ENCODE data around the gene CRMP1.
A peak's percentile ranks its signal among the peaks of the same experiment; 100 is the strongest.

The CRMP1 gene

GRCh38 chr4:5887361-5888221, 5.3 kb downstream of the CRMP1 start:
- Histone ChIP-seq H3K36me3 (replicated peaks in 1 of 2; ENCODE audit: control insufficient read depth in 2 of 2, insufficient read depth in 2 of 2, low read length in 2 of 2) (peaks cover 0 to 21% of the 10 kb centered on the region in 2 donors), H3K4me1 (ENCODE audit: control insufficient read depth in 2 of 2, insufficient read depth in 1 of 2, low read depth in 1 of 2, low read length in 2 of 2) (peaks cover 18 to 24% of the 10 kb centered on the region in 2 donors), H3K9ac (ENCODE audit: low read depth, low read length, poor library complexity) (peak overlapping the region; percentile 93), H3K79me1 (ENCODE audit: low read depth, low read length) (peaks cover 17% of the 10 kb centered on the region), H2AK5ac (ENCODE audit: low read depth, low read length) (peak overlapping the region; percentile 65), H4K91ac (ENCODE audit: low read depth, low read length, poor library complexity) (no peak overlapping the region), H2BK120ac (ENCODE audit: low read depth, low read length) (peak overlapping the region; percentile 73), H3K23ac (ENCODE audit: low read depth, low read length, poor library complexity) (peak overlapping the region; percentile 82), H3K18ac (ENCODE audit: low read length) (peak overlapping the region; percentile 97), H3K4ac (ENCODE audit: low read length) (peak overlapping the region; percentile 42), H2BK15ac (ENCODE audit: low read length) (no peak overlapping the region), H3K27me3 (ENCODE audit: control insufficient read depth in 3 of 3, insufficient read depth in 3 of 3, low read depth in 1 of 3, low read length in 3 of 3) (peaks cover 13 to 31% (median 19%) of the 10 kb centered on the region in 3 experiments), H2BK12ac (ENCODE audit: low read length) (peak overlapping the region; percentile 17), H3K14ac (ENCODE audit: low read length) (no peak overlapping the region), H2AFZ (ENCODE audit: low read length) (peak overlapping the region; percentile 94), H3K27ac (replicated peaks; ENCODE audit: low read length) (no peak overlapping the region), H3K9me3 (replicated peaks in 1 of 2; ENCODE audit: control insufficient read depth in 2 of 2, insufficient read depth in 1 of 2, low read depth in 1 of 2, low read length in 2 of 2) (peaks cover 0 to 2% of the 10 kb centered on the region in 2 donors), H2BK5ac (ENCODE audit: low read length) (peak overlapping the region; percentile 88), H4K8ac (ENCODE audit: low read depth, low read length) (no peak overlapping the region), H3K4me3 (ENCODE audit: low read length in 2 of 2) (peak overlapping the region; percentile 87 to 95), H3K4me2 (ENCODE audit: insufficient read depth, low read length, poor library complexity, severe bottlenecking) (peak overlapping the region; percentile 68)
- no peak for DNase-seq (ENCODE audit: low spot score)
- no CpG with 5 or more reads among the region's 70 CpGs for WGBS, 2 donors (ENCODE audit: extremely low coverage in 2 of 2, insufficient read length in 2 of 2, insufficient replicate concordance in 1 of 2)

GRCh38 chr4:5887011-5887360, 5.9 kb downstream of the CRMP1 start:
- Histone ChIP-seq H3K4me2 (ENCODE audit: insufficient read depth, low read length, poor library complexity, severe bottlenecking) (peak overlapping the region; percentile 68), H4K91ac (ENCODE audit: low read depth, low read length, poor library complexity) (no peak overlapping the region), H2BK15ac (ENCODE audit: low read length) (no peak overlapping the region), H3K27ac (replicated peaks; ENCODE audit: low read length) (no peak overlapping the region), H3K23ac (ENCODE audit: low read depth, low read length, poor library complexity) (no peak overlapping the region), H3K4ac (ENCODE audit: low read length) (no peak overlapping the region), H3K79me1 (ENCODE audit: low read depth, low read length) (peaks cover 17% of the 10 kb centered on the region), H2BK5ac (ENCODE audit: low read length) (no peak overlapping the region), H2BK12ac (ENCODE audit: low read length) (no peak overlapping the region), H3K36me3 (replicated peaks in 1 of 2; ENCODE audit: control insufficient read depth in 2 of 2, insufficient read depth in 2 of 2, low read length in 2 of 2) (peaks cover 0 to 21% of the 10 kb centered on the region in 2 donors), H3K4me3 (ENCODE audit: low read length in 2 of 2) (peak overlapping the region; percentile 87 to 95), H2AK5ac (ENCODE audit: low read depth, low read length) (peak overlapping the region; percentile 65), H4K8ac (ENCODE audit: low read depth, low read length) (no peak overlapping the region), H3K18ac (ENCODE audit: low read length) (peak overlapping the region; percentile 97), H2AFZ (ENCODE audit: low read length) (peak overlapping the region; percentile 94), H3K14ac (ENCODE audit: low read length) (no peak overlapping the region), H3K9ac (ENCODE audit: low read depth, low read length, poor library complexity) (peak overlapping the region; percentile 71), H2BK120ac (ENCODE audit: low read depth, low read length) (peak overlapping the region; percentile 73), H3K4me1 (ENCODE audit: control insufficient read depth in 2 of 2, insufficient read depth in 1 of 2, low read depth in 1 of 2, low read length in 2 of 2) (peaks cover 18 to 24% of the 10 kb centered on the region in 2 donors), H3K9me3 (replicated peaks in 1 of 2; ENCODE audit: control insufficient read depth in 2 of 2, insufficient read depth in 1 of 2, low read depth in 1 of 2, low read length in 2 of 2) (peaks cover 0 to 2% of the 10 kb centered on the region in 2 donors), H3K27me3 (ENCODE audit: control insufficient read depth in 3 of 3, insufficient read depth in 3 of 3, low read depth in 1 of 3, low read length in 3 of 3) (peaks cover 7 to 25% (median 13%) of the 10 kb centered on the region in 3 experiments)
- no peak for DNase-seq (ENCODE audit: low spot score)
- WGBS, 2 donors (ENCODE audit: extremely low coverage in 2 of 2, insufficient read length in 2 of 2, insufficient replicate concordance in 1 of 2) = no CpG with 5 or more reads among the region's 8 CpGs

GRCh38 chr4:5885733-5886132, 7.2 kb downstream of the CRMP1 start:
- Histone ChIP-seq H3K9ac (ENCODE audit: low read depth, low read length, poor library complexity) (no peak overlapping the region), H2AFZ (ENCODE audit: low read length) (no peak overlapping the region), H2BK15ac (ENCODE audit: low read length) (no peak overlapping the region), H3K79me1 (ENCODE audit: low read depth, low read length) (peaks cover 19% of the 10 kb centered on the region), H2AK5ac (ENCODE audit: low read depth, low read length) (no peak overlapping the region), H4K8ac (ENCODE audit: low read depth, low read length) (no peak overlapping the region), H3K4me3 (ENCODE audit: low read length in 2 of 2) (no peak overlapping the region), H2BK120ac (ENCODE audit: low read depth, low read length) (no peak overlapping the region), H3K4ac (ENCODE audit: low read length) (no peak overlapping the region), H3K9me3 (replicated peaks in 1 of 2; ENCODE audit: control insufficient read depth in 2 of 2, insufficient read depth in 1 of 2, low read depth in 1 of 2, low read length in 2 of 2) (no peaks in the 10 kb centered on the region), H2BK12ac (ENCODE audit: low read length) (no peak overlapping the region), H3K23ac (ENCODE audit: low read depth, low read length, poor library complexity) (no peak overlapping the region), H2BK5ac (ENCODE audit: low read length) (no peak overlapping the region), H3K4me2 (ENCODE audit: insufficient read depth, low read length, poor library complexity, severe bottlenecking) (no peak overlapping the region), H3K4me1 (ENCODE audit: control insufficient read depth in 2 of 2, insufficient read depth in 1 of 2, low read depth in 1 of 2, low read length in 2 of 2) (peaks cover 12 to 21% of the 10 kb centered on the region in 2 donors), H3K18ac (ENCODE audit: low read length) (no peak overlapping the region), H4K91ac (ENCODE audit: low read depth, low read length, poor library complexity) (no peak overlapping the region), H3K36me3 (replicated peaks in 1 of 2; ENCODE audit: control insufficient read depth in 2 of 2, insufficient read depth in 2 of 2, low read length in 2 of 2) (peaks cover 0 to 22% of the 10 kb centered on the region in 2 donors), H3K27me3 (ENCODE audit: control insufficient read depth in 3 of 3, insufficient read depth in 3 of 3, low read depth in 1 of 3, low read length in 3 of 3) (peaks cover 0 to 13% (median under 1%) of the 10 kb centered on the region in 3 experiments), H3K27ac (replicated peaks; ENCODE audit: low read length) (no peak overlapping the region), H3K14ac (ENCODE audit: low read length) (no peak overlapping the region)
- no peak for DNase-seq (ENCODE audit: low spot score)
- WGBS, 2 donors (ENCODE audit: extremely low coverage in 2 of 2, insufficient read length in 2 of 2, insufficient replicate concordance in 1 of 2) = no CpG with 5 or more reads among the region's 3 CpGs

GRCh38 chr4:5884796-5885195, 8.1 kb downstream of the CRMP1 start:
- no peak overlapping the region for H4K91ac ChIP-seq (ENCODE audit: low read depth, low read length, poor library complexity)
- no peak overlapping the region for H3K27ac ChIP-seq (replicated peaks; ENCODE audit: low read length)
- H2BK5ac ChIP-seq (ENCODE audit: low read length) = no peak overlapping the region
- H3K9ac ChIP-seq (ENCODE audit: low read depth, low read length, poor library complexity) = no peak overlapping the region
- no peak overlapping the region for H2AK5ac ChIP-seq (ENCODE audit: low read depth, low read length)
- no peak overlapping the region for H3K4ac ChIP-seq (ENCODE audit: low read length)
- H3K27me3 ChIP-seq (ENCODE audit: control insufficient read depth in 3 of 3, insufficient read depth in 3 of 3, low read depth in 1 of 3, low read length in 3 of 3) = peaks cover 0 to 9% (median 0%) of the 10 kb centered on the region in 3 experiments
- H2BK12ac ChIP-seq (ENCODE audit: low read length) = no peak overlapping the region
- no peak overlapping the region for H2BK15ac ChIP-seq (ENCODE audit: low read length)
- H2BK120ac ChIP-seq (ENCODE audit: low read depth, low read length) = no peak overlapping the region
- peaks cover 22% of the 10 kb centered on the region for H3K79me1 ChIP-seq (ENCODE audit: low read depth, low read length)
- H3K9me3 ChIP-seq (replicated peaks in 1 of 2; ENCODE audit: control insufficient read depth in 2 of 2, insufficient read depth in 1 of 2, low read depth in 1 of 2, low read length in 2 of 2) = no peaks in the 10 kb centered on the region
- no peak overlapping the region for H3K4me3 ChIP-seq (ENCODE audit: low read length in 2 of 2)
- no CpG with 5 or more reads among the region's 7 CpGs for WGBS, 2 donors (ENCODE audit: extremely low coverage in 2 of 2, insufficient read length in 2 of 2, insufficient replicate concordance in 1 of 2)
- no peak for DNase-seq (ENCODE audit: low spot score)
- no peak overlapping the region for H3K4me2 ChIP-seq (ENCODE audit: insufficient read depth, low read length, poor library complexity, severe bottlenecking)
- H3K4me1 ChIP-seq (ENCODE audit: control insufficient read depth in 2 of 2, insufficient read depth in 1 of 2, low read depth in 1 of 2, low read length in 2 of 2) = peaks cover 9 to 16% of the 10 kb centered on the region in 2 donors
- H3K23ac ChIP-seq (ENCODE audit: low read depth, low read length, poor library complexity) = no peak overlapping the region
- H3K18ac ChIP-seq (ENCODE audit: low read length) = no peak overlapping the region
- no peak overlapping the region for H2AFZ ChIP-seq (ENCODE audit: low read length)
- H3K36me3 ChIP-seq (replicated peaks in 1 of 2; ENCODE audit: control insufficient read depth in 2 of 2, insufficient read depth in 2 of 2, low read length in 2 of 2) = peaks cover 0 to 24% of the 10 kb centered on the region in 2 donors
- H4K8ac ChIP-seq (ENCODE audit: low read depth, low read length) = no peak overlapping the region
- H3K14ac ChIP-seq (ENCODE audit: low read length) = no peak overlapping the region

Measured in neuronal stem cell (in vitro differentiated cells).